HG03045 (cell line): ENCODE data around the gene CDC42.
"Not testable (repeated sequence)": the region's sequence is repeated elsewhere in the genome, so short reads cannot be mapped to it uniquely, and the experiment has no call there.

Experiments
- ATAC-seq: cut with Tn5 transposase; IDR thresholded peaks from one replicate; pipeline ENCODE4 v1.9.1; 2021; ENCODE audit warnings: mild to moderate bottlenecking, moderate library complexity; ENCODE audit not compliant: unreplicated experiment

Gene CDC42

GRCh38 chr1:22052115-22053016 lies at the start of gene CDC42:
CDC42 (plus strand) TSS chr1:22052709; CDS start chr1:22078479, 25,770 bp downstream.
- peak; percentile 81 for ATAC-seq

GRCh38 chr1:22002875-22003274 lies 49.6 kb upstream of the CDC42 start:
- ATAC-seq: not testable (repeated sequence)

- ATAC-seq: not testable (repeated sequence)
Measured at GRCh38 chr1:22003959-22004358, 48.5 kb upstream of the CDC42 start.

- ATAC-seq: not testable (repeated sequence)
Measured at GRCh38 chr1:22005261-22006149, 47.0 kb upstream of the CDC42 start.

GRCh38 chr1:22006736-22007135 lies 45.8 kb upstream of the CDC42 start:
- not testable (repeated sequence) for ATAC-seq

GRCh38 chr1:22007262-22007661 lies 45.2 kb upstream of the CDC42 start:
- ATAC-seq: not testable (repeated sequence)

- not testable (repeated sequence) for ATAC-seq
Measured at GRCh38 chr1:22009566-22009965, 42.9 kb upstream of the CDC42 start.

GRCh38 chr1:22012752-22013151 lies 39.8 kb upstream of the CDC42 start:
- ATAC-seq: not testable (repeated sequence)

GRCh38 chr1:22014575-22015206 lies 37.8 kb upstream of the CDC42 start:
- ATAC-seq: not testable (repeated sequence)

GRCh38 chr1:22018583-22019559 lies 33.6 kb upstream of the CDC42 start:
- ATAC-seq: peak; percentile 50

- no peak for ATAC-seq
Measured at GRCh38 chr1:22021061-22021460, 31.4 kb upstream of the CDC42 start.

GRCh38 chr1:22024485-22025367 lies 27.8 kb upstream of the CDC42 start:
- peak; percentile 35 for ATAC-seq

GRCh38 chr1:22025368-22026155 lies 26.9 kb upstream of the CDC42 start:
- peak; percentile 78 for ATAC-seq

- ATAC-seq: no peak
Measured at GRCh38 chr1:22026924-22027289, 25.6 kb upstream of the CDC42 start.

- ATAC-seq: no peak
Measured at GRCh38 chr1:22030057-22030456, 22.5 kb upstream of the CDC42 start.

GRCh38 chr1:22030473-22030872 lies 22.0 kb upstream of the CDC42 start:
- ATAC-seq: no peak

- no peak for ATAC-seq
Measured at GRCh38 chr1:22031214-22031962, 21.1 kb upstream of the CDC42 start.
